OCI-LY3 (cell line): Measurements from ENCODE around the gene ERICH3.

Source experiments
- H2AFZ ChIP-seq: fragments of 200-600, 300-600 bp; shearing (Covaris generic); 2 replicates; pipeline ENCODE4 v1.6.0; 2014; ENCODE audit warnings: antibody characterized with exemption, low read depth, low read length
- H3K27ac ChIP-seq: fragments of 200-600, 300-600 bp; sonication (generic); 2 replicates; pipeline ENCODE4 v1.5.1; 2014; ENCODE audit warnings: mild to moderate bottlenecking, low read length, moderate library complexity, mixed read lengths
- H3K27me3 ChIP-seq: fragments of 200-600, 300-600 bp; sonication (generic); 2 replicates; pipeline ENCODE4 v1.6.1; 2014; ENCODE audit warnings: low read depth, low read length, mixed read lengths
- H3K36me3 ChIP-seq: fragments of 200-600, 300-600 bp; sonication (generic); replicated peaks from 2 replicates; pipeline ENCODE3; 2014; ENCODE audit warnings: low read depth, low read length, mixed read lengths
- H3K4me1 ChIP-seq: fragments of 300-600, 200-600 bp; sonication (generic); 2 replicates; pipeline ENCODE4 v1.6.1; 2014; ENCODE audit warnings: low read length, mixed read lengths
- H3K4me2 ChIP-seq: fragments of 200-600, 300-600 bp; sonication (generic); 2 replicates; pipeline ENCODE4 v1.6.1; 2014; ENCODE audit warnings: low read length, mixed read lengths
- H3K4me3 ChIP-seq: fragments of 300-600, 200-600 bp; sonication (generic); 2 replicates; pipeline ENCODE4 v1.5.1; 2014; ENCODE audit warnings: antibody characterized with exemption, mild to moderate bottlenecking, low read length, moderate library complexity
- H3K79me2 ChIP-seq: fragments of 300-600, 200-600 bp; shearing (Covaris generic); 2 replicates; pipeline ENCODE4 v1.6.1; 2014; ENCODE audit warnings: mild to moderate bottlenecking, low read length, mixed read lengths
- H3K9ac ChIP-seq: fragments of 300-600, 200-600 bp; shearing (Covaris generic); 2 replicates; pipeline ENCODE4 v1.6.0; 2014; ENCODE audit warnings: mild to moderate bottlenecking, low read length, moderate library complexity
- H3K9me3 ChIP-seq: fragments of 200-600, 300-600 bp; shearing (Covaris generic); 2 replicates; pipeline ENCODE4 v1.6.1; 2014; ENCODE audit warnings: low read length, mixed read lengths; ENCODE audit not compliant: insufficient read depth
- H4K20me1 ChIP-seq: fragments of 200-600, 300-600 bp; sonication (generic); 2 replicates; pipeline ENCODE4 v1.6.1; 2016; ENCODE audit warnings: low read length, mixed read lengths; ENCODE audit not compliant: insufficient read depth
- CTCF ChIP-seq: fragments of 200-600, 300-600 bp; sonication (generic); IDR thresholded peaks from 2 replicates; pipeline ENCODE4 v1.5.1; 2014; ENCODE audit warnings: antibody characterized with exemption, low read length, low read depth
- EZH2phosphoT487 ChIP-seq: fragments of 200-600 bp; shearing (Covaris generic); IDR thresholded peaks from 2 replicates; pipeline ENCODE4 v1.6.1; 2018; ENCODE audit warnings: antibody characterized with exemption, mixed run types, low read depth

ERICH3 gene, protein sequence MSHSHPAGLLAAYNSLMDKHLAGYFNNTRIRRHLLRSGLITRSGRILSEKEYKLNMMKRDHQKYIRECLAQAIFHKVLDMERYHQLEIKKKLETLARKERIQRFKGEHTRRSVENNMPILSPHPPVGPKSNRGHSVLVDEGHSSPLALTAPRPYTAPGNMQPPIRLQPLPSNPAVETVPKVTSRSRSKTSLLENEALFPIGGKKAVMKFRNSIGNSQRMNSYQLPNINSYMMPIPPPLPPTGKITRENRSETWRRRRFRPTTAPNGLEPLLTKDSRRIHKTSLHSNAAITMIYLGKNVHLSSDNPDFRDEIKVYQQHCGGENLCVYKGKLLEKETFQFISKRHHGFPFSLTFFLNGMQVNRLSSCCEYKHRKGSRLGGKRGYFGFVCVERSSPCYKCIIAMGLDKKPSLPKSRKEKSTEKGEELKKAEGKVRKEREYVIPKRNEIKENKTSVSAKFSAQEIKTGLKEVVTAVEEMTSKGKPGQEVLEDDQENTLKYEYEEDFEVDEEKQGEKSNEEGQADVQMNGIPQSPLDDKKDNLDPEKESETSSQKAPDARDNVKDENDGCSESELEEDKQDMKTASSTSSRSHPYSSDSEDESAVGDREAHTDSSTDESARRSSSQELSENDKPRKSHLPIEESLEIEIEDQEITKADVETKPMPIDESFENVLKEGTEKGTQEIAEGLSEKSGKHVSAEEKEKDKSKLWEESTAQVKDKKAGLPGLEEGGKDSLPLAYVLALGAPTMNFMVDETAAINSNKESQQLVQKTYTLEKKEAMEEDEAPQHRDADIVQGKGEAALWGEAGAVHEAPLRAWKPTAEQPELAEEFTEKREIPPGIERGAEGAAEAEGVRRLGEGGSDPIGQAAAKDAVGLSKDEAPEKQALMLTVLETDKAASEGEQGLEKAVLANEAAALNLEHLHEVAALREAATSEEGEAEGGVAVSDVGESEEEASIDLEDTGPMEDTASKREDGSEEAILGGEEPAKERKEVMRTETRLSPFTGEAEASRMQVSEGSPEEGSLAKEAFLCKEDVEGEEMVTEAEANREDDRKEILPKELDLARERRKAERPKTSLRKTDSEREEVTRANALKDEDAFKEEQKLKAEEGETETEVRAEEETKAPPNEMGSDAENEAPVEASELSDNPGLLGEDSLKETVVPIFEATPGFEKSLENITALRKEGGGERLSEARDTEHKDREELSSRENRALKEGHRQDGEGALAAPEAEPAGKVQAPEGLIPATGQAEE (N-terminal part only)

GRCh38 chr1:74673351-74674111, at the start of gene ERICH3:
ERICH3 (minus strand) TSS chr1:74673792; CDS start chr1:74673519, 273 bp downstream.
- no peak within 1 kb of the TSS for H3K27ac ChIP-seq
- H3K4me3 ChIP-seq: peak within 1 kb of the TSS; percentile 76
- H3K27me3 ChIP-seq: peaks cover 14% of the 10 kb centered on the region; the same call in 1 of the 2 replicates
- no peaks in the 10 kb centered on the region for H3K36me3 ChIP-seq
- H3K4me2 ChIP-seq: peak within 1 kb of the TSS; percentile 94
- no peak for TF ChIP-seq CTCF
- no peak for TF ChIP-seq EZH2phosphoT487
- H3K9ac ChIP-seq: peak within 1 kb of the TSS; percentile 57
- peak within 1 kb of the TSS; percentile 79 for H2AFZ ChIP-seq
- no peaks in the 10 kb centered on the region for H3K79me2 ChIP-seq
- H3K4me1 ChIP-seq: peaks cover 17% of the 10 kb centered on the region
- no peaks in the 10 kb centered on the region for H3K9me3 ChIP-seq
- no peaks in the 10 kb centered on the region for H4K20me1 ChIP-seq

GRCh38 chr1:74717626-74718025, 44.0 kb upstream of the ERICH3 start:
- Histone ChIP-seq H3K36me3 (no peaks in the 10 kb centered on the region), H3K9me3 (no peaks in the 10 kb centered on the region)

GRCh38 chr1:74716822-74717221, 43.2 kb upstream of the ERICH3 start:
- H3K4me3 ChIP-seq: no peak overlapping the region

More at GRCh38 chr1:74717626-74718025, 44.0 kb upstream of the ERICH3 start:
- Histone ChIP-seq H3K4me3 (no peak overlapping the region), H3K4me1 (no peaks in the 10 kb centered on the region), H4K20me1 (no peaks in the 10 kb centered on the region), H3K27me3 (no peaks in the 10 kb centered on the region), H3K79me2 (no peaks in the 10 kb centered on the region), H3K4me2 (no peak overlapping the region), H2AFZ (no peak overlapping the region), H3K27ac (no peak overlapping the region), H3K9ac (no peak overlapping the region)
- no peak for TF ChIP-seq EZH2phosphoT487
- TF ChIP-seq CTCF: no peak

More at GRCh38 chr1:74716822-74717221, 43.2 kb upstream of the ERICH3 start:
- Histone ChIP-seq H4K20me1 (no peaks in the 10 kb centered on the region), H3K36me3 (no peaks in the 10 kb centered on the region), H3K27me3 (no peaks in the 10 kb centered on the region), H3K4me1 (no peaks in the 10 kb centered on the region), H3K79me2 (no peaks in the 10 kb centered on the region), H3K9me3 (no peaks in the 10 kb centered on the region), H2AFZ (no peak overlapping the region), H3K4me2 (no peak overlapping the region), H3K9ac (no peak overlapping the region), H3K27ac (no peak overlapping the region)
- no peak for TF ChIP-seq EZH2phosphoT487
- TF ChIP-seq CTCF: no peak
